Panc1 (cell line): ENCODE measurements around the gene EEA1. TPM values are rescaled to one million over a fixed set of nuclear protein-coding genes. Genes with fewer than 3 reads are reported as not detected.

ENCODE experiments used
- ATAC-seq: fragments of 200-7000 bp; cut with Tn5 transposase; 2 replicates; pipeline ENCODE4 v1.9.1; 2020; ENCODE audit warnings: mild to moderate bottlenecking, moderate library complexity
- BruUV-seq: library from RNA; stranded (reverse); fragments of 400-500 nt; replicated peaks from 2 replicates; lab custom pipeline; 2021; lab: Mats Ljungman, UMichigan
- CTCF ChIA-PET: fragments of 300-600 bp; sonication (Branson Sonifier 250); formaldehyde crosslinking; loops from one replicate; lab custom pipeline; 2022; ENCODE audit warnings: antibody characterized with exemption; lab: Charles Lee
- POLR2A ChIA-PET: fragments of 300-600 bp; sonication (Branson Sonifier 250); formaldehyde crosslinking; loops from one replicate; lab custom pipeline; 2022; ENCODE audit warnings: antibody characterized with exemption; lab: Charles Lee
- DNase-seq: peaks from one replicate; pipeline ENCODE4 v3.0.0-alpha.2; 2010; ENCODE audit warnings: low read depth, low spot score
- H3K27ac ChIP-seq: 2 replicates; pipeline ENCODE4 v1.5.1; 2011; ENCODE audit warnings: mild to moderate bottlenecking, low read length, inconsistent platforms
- H3K27me3 ChIP-seq: fragments of 200-500 bp; sonication (Bioruptor generic); 2 replicates; pipeline ENCODE4 v1.6.0; 2014; ENCODE audit warnings: low read length, inconsistent platforms; ENCODE audit not compliant: control insufficient read depth, insufficient read depth
- H3K36me3 ChIP-seq: fragments of 200-500 bp; sonication (Bioruptor generic); 2 replicates; pipeline ENCODE4 v1.5.1; 2014; ENCODE audit warnings: inconsistent platforms, mild to moderate bottlenecking, low read length, moderate library complexity; ENCODE audit not compliant: control insufficient read depth, insufficient read depth
- H3K4me1 ChIP-seq: 2 replicates; pipeline ENCODE4 v1.5.1; 2011; ENCODE audit warnings: inconsistent platforms, mild to moderate bottlenecking, low read length, moderate library complexity; ENCODE audit not compliant: control insufficient read depth, insufficient read depth
- H3K4me3 ChIP-seq, 2 experiments: 2 replicates each; pipeline ENCODE4 v1.5.1; 2011 to 2012; ENCODE audit warnings: low read depth in 2 of 2, low read length in 2 of 2, mild to moderate bottlenecking in 2 of 2, inconsistent platforms in 1 of 2, moderate library complexity in 1 of 2
- H3K9me3 ChIP-seq: fragments of 200-500 bp; sonication (Bioruptor generic); 2 replicates; pipeline ENCODE4 v1.5.1; 2014; ENCODE audit warnings: low read depth, mild to moderate bottlenecking, inconsistent platforms, low read length, moderate library complexity; ENCODE audit not compliant: control insufficient read depth, insufficient read depth
- SIN3A ChIP-seq: IDR thresholded peaks from 2 replicates; pipeline ENCODE4 v1.6.1; 2012; ENCODE audit warnings: low read depth, mild to moderate bottlenecking, low read length, moderate library complexity, borderline replicate concordance; ENCODE audit not compliant: insufficient read depth
- TCF7L2 ChIP-seq: IDR thresholded peaks from 2 replicates; pipeline ENCODE4 v1.6.1; 2011; ENCODE audit warnings: mild to moderate bottlenecking, low read depth, low read length, inconsistent platforms
- in situ Hi-C: cut with HindIII; loops from 2 replicates; pipeline ENCODE4 v1.10.0; 2016; ENCODE audit warnings: low sequenced_read_pairs, low pct_unique_long_range_greater_than_20kb
- intact Hi-C: fragments of 100-400 bp; cut with micrococcal nuclease; formaldehyde crosslinking; loops from one replicate; pipeline ENCODE4 v1.10.0; 2022; ENCODE audit not compliant: unreplicated experiment
- total RNA-seq: library from RNA; stranded (reverse); gene quantifications from one replicate; pipeline ENCODE4 v1.2.1, GENCODE V29; 2021; ENCODE audit not compliant: unreplicated experiment
- TF ChIP-seq, protein P1 (sequence below): fragments of 450-650 bp; IDR thresholded peaks from 2 replicates; pipeline ENCODE4 v1.5.1; 2017; ENCODE audit warnings: mild to moderate bottlenecking
- TF ChIP-seq, protein P2 (sequence below), 2 experiments: IDR thresholded peaks; 2 replicates each; pipeline ENCODE4 v1.6.1; 2011 to 2012; ENCODE audit warnings: low read depth in 2 of 2, control low read depth in 1 of 2, low read length in 1 of 2, mild to moderate bottlenecking in 1 of 2, moderate library complexity in 1 of 2; ENCODE audit not compliant: insufficient read depth in 1 of 2

The EEA1 gene
- total RNA-seq, 1 experiment from 2014 or later = 15.1 TPM

DNA sequence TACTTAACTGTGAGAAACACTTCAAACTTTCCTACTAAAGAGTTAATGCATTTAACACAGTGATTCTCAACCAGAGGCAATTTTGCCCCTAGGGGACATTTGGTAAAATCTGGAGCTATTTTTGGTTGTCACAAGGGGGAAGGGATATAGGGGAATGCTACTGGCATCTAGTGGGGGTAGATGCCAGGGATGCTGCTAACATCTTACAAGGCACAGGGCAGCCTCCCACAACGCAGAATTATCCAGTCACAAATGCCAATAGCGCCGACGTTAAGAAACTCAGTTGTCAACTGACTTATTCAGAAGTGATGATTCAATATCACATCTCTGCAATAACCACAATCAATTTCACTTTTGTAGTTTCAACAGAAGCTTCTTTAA is 2.0 kb downstream of the EEA1 start:
- Histone ChIP-seq H3K36me3 (no peaks in the 10 kb centered on the region), H3K27me3 (no peaks in the 10 kb centered on the region), H3K4me3 (no peak overlapping the region), H3K9me3 (no peaks in the 10 kb centered on the region), H3K4me1 (peaks cover 22% of the 10 kb centered on the region), H3K27ac (no peak overlapping the region)
- TF ChIP-seq, protein P1, sequence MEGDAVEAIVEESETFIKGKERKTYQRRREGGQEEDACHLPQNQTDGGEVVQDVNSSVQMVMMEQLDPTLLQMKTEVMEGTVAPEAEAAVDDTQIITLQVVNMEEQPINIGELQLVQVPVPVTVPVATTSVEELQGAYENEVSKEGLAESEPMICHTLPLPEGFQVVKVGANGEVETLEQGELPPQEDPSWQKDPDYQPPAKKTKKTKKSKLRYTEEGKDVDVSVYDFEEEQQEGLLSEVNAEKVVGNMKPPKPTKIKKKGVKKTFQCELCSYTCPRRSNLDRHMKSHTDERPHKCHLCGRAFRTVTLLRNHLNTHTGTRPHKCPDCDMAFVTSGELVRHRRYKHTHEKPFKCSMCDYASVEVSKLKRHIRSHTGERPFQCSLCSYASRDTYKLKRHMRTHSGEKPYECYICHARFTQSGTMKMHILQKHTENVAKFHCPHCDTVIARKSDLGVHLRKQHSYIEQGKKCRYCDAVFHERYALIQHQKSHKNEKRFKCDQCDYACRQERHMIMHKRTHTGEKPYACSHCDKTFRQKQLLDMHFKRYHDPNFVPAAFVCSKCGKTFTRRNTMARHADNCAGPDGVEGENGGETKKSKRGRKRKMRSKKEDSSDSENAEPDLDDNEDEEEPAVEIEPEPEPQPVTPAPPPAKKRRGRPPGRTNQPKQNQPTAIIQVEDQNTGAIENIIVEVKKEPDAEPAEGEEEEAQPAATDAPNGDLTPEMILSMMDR = peak; percentile 34; the same call in 1 of the 2 replicates
- TF ChIP-seq TCF7L2 = no peak
- TF ChIP-seq, protein P2, sequence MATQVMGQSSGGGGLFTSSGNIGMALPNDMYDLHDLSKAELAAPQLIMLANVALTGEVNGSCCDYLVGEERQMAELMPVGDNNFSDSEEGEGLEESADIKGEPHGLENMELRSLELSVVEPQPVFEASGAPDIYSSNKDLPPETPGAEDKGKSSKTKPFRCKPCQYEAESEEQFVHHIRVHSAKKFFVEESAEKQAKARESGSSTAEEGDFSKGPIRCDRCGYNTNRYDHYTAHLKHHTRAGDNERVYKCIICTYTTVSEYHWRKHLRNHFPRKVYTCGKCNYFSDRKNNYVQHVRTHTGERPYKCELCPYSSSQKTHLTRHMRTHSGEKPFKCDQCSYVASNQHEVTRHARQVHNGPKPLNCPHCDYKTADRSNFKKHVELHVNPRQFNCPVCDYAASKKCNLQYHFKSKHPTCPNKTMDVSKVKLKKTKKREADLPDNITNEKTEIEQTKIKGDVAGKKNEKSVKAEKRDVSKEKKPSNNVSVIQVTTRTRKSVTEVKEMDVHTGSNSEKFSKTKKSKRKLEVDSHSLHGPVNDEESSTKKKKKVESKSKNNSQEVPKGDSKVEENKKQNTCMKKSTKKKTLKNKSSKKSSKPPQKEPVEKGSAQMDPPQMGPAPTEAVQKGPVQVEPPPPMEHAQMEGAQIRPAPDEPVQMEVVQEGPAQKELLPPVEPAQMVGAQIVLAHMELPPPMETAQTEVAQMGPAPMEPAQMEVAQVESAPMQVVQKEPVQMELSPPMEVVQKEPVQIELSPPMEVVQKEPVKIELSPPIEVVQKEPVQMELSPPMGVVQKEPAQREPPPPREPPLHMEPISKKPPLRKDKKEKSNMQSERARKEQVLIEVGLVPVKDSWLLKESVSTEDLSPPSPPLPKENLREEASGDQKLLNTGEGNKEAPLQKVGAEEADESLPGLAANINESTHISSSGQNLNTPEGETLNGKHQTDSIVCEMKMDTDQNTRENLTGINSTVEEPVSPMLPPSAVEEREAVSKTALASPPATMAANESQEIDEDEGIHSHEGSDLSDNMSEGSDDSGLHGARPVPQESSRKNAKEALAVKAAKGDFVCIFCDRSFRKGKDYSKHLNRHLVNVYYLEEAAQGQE (IDR thresholded peaks at IDR 0.05; ENCODE audit: insufficient read depth in 1 of 2, low read depth in 2 of 2, low read length in 1 of 2) = no peak
- intact Hi-C loops = loop anchor here (5.0 kb wide), 1 partner anchor 140 kb away; no protein-coding TSS in a partner anchor
- DNase-seq = no peak
- ATAC-seq = no peak
- BruUV-seq = no TSS peak
- in situ Hi-C loops = no loop called here
- POLR2A ChIA-PET = no interaction called here
- CTCF ChIA-PET = interaction anchor here (0.5 to 0.8 kb wide), 2 partner anchors 94 to 99 kb away, joined by 3 to 7 read pairs; no protein-coding TSS in a partner anchor

- Histone ChIP-seq H3K27ac (no peak overlapping the region), H3K36me3 (no peaks in the 10 kb centered on the region), H3K4me3 (no peak overlapping the region), H3K27me3 (no peaks in the 10 kb centered on the region), H3K4me1 (peaks cover 22% of the 10 kb centered on the region), H3K9me3 (no peaks in the 10 kb centered on the region)
- TF ChIP-seq, protein P1 = no peak
- no peak for TF ChIP-seq SIN3A
- TF ChIP-seq, protein P2 (IDR thresholded peaks at IDR 0.05; ENCODE audit: insufficient read depth in 1 of 2, low read depth in 2 of 2, low read length in 1 of 2) = no peak
- intact Hi-C loops (loop anchor here (5.0 kb wide), 1 partner anchor 139 kb away; no protein-coding TSS in a partner anchor), in situ Hi-C loops (no loop called here)
- DNase-seq (no peak), ATAC-seq (no peak)
- no TSS peak for BruUV-seq
- ChIA-PET POLR2A (no interaction called here), CTCF (interaction anchor here (0.5 to 0.8 kb wide), 3 partner anchors 93 to 479 kb away, joined by 3 to 7 read pairs (median 4); no protein-coding TSS in a partner anchor)
Observed at GRCh38 chr12:92926549-92926948, 2.5 kb downstream of the EEA1 start.
